C4-2B (cell line): ENCODE data around the gene TRERF1.

ENCODE experiments used
- ZFX ChIP-seq: fragments of 450-650 bp; IDR thresholded peaks from 2 replicates; pipeline ENCODE4 v1.6.1; 2017
- TF ChIP-seq, protein P1 (sequence below): fragments of 450-650 bp; conservative IDR thresholded peaks from 2 replicates; pipeline ENCODE4 v1.5.1; 2017; ENCODE audit warnings: mild to moderate bottlenecking

DNA sequence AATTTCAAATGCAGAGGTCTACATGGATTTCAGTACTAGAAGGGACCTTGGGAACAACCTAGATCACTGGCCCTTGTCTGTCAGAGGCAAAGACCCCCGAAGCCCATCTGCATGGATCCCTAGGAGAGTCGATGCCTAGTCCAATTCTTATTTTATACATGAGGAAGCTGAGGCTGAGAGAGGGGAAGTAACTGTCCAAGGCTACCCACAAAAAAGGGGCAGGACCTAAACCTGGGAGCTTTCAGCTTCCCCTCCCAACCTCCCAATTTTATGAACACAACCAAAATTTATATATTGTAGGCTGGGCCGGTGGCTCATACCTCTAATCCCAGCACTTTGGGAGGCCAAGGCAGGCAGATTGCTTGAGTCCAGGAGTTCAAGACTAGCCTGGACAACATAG, 73.2 kb downstream of the TRERF1 start:
- TF ChIP-seq, protein P1, sequence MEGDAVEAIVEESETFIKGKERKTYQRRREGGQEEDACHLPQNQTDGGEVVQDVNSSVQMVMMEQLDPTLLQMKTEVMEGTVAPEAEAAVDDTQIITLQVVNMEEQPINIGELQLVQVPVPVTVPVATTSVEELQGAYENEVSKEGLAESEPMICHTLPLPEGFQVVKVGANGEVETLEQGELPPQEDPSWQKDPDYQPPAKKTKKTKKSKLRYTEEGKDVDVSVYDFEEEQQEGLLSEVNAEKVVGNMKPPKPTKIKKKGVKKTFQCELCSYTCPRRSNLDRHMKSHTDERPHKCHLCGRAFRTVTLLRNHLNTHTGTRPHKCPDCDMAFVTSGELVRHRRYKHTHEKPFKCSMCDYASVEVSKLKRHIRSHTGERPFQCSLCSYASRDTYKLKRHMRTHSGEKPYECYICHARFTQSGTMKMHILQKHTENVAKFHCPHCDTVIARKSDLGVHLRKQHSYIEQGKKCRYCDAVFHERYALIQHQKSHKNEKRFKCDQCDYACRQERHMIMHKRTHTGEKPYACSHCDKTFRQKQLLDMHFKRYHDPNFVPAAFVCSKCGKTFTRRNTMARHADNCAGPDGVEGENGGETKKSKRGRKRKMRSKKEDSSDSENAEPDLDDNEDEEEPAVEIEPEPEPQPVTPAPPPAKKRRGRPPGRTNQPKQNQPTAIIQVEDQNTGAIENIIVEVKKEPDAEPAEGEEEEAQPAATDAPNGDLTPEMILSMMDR, result no peak
- TF ChIP-seq ZFX, result no peak
